IMR-90 (cell line): ENCODE data around the gene BTBD9.

Experiments used
- NFE2L2 ChIP-seq: fragments of 150-350 bp; IDR thresholded peaks from 2 replicates; pipeline ENCODE4 v1.6.1; 2016; ENCODE audit warnings: low read depth, mild to moderate bottlenecking, low read length
- POLR2A ChIP-seq: IDR thresholded peaks from 2 replicates; pipeline ENCODE4 v1.6.1; 2012; ENCODE audit warnings: mild to moderate bottlenecking, low read depth, low read length
- TF ChIP-seq, protein P1 (sequence below): conservative IDR thresholded peaks from 2 replicates; pipeline ENCODE4 v1.5.1; 2012; ENCODE audit warnings: mild to moderate bottlenecking, low read depth, low read length, improper control_type of control experiment

DNA sequence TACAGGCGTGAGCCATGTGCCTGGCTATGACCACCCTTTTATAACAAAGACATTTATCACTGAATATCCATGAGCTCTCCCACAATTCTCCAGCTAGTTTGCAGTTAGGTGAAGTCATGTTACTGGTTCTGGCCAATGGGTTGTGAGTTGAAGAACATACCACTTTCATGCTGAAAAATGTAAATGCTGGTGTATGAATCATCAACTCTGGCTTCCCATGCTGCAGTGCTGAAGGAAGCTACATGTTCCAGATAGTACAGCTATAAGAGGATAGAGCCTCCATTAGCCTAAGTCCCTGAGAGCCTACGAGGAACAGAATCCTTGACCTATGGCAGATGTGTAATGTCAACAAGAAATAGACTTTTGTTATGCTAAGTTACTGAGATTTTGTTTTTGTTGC lies 180.4 kb downstream of the BTBD9 start:
- TF ChIP-seq, protein P1, sequence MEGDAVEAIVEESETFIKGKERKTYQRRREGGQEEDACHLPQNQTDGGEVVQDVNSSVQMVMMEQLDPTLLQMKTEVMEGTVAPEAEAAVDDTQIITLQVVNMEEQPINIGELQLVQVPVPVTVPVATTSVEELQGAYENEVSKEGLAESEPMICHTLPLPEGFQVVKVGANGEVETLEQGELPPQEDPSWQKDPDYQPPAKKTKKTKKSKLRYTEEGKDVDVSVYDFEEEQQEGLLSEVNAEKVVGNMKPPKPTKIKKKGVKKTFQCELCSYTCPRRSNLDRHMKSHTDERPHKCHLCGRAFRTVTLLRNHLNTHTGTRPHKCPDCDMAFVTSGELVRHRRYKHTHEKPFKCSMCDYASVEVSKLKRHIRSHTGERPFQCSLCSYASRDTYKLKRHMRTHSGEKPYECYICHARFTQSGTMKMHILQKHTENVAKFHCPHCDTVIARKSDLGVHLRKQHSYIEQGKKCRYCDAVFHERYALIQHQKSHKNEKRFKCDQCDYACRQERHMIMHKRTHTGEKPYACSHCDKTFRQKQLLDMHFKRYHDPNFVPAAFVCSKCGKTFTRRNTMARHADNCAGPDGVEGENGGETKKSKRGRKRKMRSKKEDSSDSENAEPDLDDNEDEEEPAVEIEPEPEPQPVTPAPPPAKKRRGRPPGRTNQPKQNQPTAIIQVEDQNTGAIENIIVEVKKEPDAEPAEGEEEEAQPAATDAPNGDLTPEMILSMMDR, result no peak
- no peak for TF ChIP-seq POLR2A
- no peak for TF ChIP-seq NFE2L2
